GM20000 (cell line): Measurements from ENCODE around the gene LGR5.

Experiments
- DNase-seq: peaks from one replicate; pipeline ENCODE4 v3.0.0; 2012; ENCODE audit warnings: low spot score
- TF ChIP-seq, protein P1 (sequence below): IDR thresholded peaks from 2 replicates; pipeline ENCODE4 v1.5.1; 2012; ENCODE audit warnings: mild to moderate bottlenecking, control low read depth; ENCODE audit errors: extremely low read depth, missing control alignments

Gene LGR5

DNA sequence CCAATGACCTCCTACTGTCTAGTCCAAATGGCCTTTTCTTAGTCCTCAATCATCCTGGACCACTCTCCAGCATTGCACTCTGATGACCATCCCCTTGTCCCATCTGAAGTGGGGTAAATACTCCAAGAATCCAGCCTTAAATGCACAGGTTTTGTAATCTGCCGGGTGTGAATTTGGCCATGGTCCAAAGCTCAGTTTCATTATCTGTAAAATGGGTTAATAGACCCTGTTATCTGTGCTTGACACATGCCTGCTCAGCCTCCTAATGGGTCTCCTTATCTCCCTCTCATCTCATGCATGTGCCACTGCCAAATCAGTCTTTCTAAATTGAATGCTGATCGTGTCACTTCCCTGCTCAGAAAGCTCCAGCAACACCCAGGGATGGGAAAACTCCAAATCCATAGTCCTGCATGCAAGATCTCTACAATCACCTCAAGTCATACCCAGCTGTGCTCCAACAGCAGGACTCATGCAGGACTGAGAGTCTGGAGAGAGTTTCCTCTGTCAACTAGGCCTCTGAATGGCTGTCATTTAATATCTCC is 22.3 kb downstream of the LGR5 start:
- TF ChIP-seq, protein P1, sequence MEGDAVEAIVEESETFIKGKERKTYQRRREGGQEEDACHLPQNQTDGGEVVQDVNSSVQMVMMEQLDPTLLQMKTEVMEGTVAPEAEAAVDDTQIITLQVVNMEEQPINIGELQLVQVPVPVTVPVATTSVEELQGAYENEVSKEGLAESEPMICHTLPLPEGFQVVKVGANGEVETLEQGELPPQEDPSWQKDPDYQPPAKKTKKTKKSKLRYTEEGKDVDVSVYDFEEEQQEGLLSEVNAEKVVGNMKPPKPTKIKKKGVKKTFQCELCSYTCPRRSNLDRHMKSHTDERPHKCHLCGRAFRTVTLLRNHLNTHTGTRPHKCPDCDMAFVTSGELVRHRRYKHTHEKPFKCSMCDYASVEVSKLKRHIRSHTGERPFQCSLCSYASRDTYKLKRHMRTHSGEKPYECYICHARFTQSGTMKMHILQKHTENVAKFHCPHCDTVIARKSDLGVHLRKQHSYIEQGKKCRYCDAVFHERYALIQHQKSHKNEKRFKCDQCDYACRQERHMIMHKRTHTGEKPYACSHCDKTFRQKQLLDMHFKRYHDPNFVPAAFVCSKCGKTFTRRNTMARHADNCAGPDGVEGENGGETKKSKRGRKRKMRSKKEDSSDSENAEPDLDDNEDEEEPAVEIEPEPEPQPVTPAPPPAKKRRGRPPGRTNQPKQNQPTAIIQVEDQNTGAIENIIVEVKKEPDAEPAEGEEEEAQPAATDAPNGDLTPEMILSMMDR: no peak
- no peak for DNase-seq

DNA sequence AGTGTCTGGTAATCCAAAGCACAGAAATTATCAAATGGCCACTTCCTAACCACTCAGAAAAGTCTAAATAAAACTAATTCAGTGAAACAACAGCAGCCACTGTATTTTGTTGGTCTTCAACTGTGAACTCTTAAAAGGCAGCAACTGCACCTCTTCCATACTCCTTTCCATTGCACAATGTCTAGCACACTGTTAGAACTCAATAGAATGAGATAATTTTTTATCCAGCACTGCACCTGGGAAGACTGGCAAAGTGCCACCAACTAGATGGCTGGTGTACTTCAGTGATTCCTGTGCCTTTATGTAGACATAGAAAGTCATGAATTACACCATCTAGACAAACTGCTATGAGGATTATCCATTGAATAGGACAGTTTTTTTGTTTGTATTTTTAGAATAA is 26.2 kb downstream of the LGR5 start:
- DNase-seq: no peak
- TF ChIP-seq, protein P1: no peak

DNA sequence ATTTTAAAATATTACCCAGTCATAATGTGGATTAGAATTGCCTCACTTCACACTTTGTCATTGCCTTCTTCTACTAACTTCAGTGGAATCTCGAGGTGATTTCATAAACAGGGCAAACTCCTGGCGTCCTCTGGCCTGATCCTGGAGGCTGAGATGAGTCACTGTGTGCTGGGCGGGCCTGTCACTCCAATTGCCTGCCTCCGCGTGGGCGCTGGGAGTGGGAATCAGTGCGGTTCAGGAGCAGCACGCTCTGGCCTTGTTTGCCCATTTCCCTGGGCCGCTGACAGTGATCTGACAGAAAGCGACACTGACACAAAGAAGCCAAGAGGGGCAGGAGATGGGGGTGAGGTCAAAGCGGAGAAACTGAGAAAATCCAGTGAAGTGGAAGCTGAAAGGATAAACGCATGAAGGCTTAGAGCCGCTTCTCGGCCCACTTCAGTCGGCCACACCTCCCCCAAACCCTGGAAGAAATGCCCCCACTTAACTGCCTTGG is 29.7 kb downstream of the LGR5 start:
- DNase-seq: no peak
- TF ChIP-seq, protein P1: no peak

DNA sequence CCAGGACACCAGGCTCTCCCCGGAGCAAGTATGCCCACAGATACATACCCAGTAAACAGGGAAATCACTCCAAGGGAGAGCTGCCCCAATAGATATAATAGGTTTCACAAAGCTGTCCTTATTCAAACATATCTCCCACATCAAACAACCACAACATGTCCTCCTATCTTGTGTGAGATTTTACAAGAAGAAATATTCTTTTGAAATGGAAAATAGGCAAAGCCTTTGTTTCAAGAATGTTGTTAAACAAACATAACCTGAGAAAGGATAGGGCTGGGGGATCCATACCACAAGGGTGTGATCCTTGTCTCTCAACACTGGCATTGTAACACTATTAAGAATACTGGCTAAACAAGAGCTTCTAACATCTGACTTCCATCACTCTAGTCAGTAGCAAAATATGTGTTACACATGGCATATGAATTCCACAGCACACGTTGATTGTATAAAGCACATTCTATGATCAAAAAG is 32.9 kb downstream of the LGR5 start:
- no peak for DNase-seq
- TF ChIP-seq, protein P1: no peak

DNA sequence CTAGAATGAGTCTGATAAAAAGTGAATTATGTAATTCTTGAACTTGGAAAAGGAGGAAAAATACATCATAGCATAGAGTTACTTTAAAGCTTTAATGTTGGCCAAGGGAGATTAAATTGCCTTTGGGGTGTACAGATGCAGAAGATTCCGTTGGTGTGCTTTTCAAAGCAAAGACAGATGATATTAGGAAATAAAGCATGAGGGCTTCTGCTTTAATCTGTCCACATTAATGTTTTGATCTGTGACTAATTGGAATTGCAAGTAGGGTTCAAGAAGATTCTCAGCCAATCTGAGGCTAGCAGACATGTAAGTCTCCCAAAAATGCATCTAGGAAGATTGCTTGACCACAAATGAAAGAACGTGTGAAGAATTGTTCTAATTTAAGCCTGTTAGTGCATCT is 35.2 kb downstream of the LGR5 start:
- DNase-seq: no peak
- TF ChIP-seq, protein P1: no peak

DNA sequence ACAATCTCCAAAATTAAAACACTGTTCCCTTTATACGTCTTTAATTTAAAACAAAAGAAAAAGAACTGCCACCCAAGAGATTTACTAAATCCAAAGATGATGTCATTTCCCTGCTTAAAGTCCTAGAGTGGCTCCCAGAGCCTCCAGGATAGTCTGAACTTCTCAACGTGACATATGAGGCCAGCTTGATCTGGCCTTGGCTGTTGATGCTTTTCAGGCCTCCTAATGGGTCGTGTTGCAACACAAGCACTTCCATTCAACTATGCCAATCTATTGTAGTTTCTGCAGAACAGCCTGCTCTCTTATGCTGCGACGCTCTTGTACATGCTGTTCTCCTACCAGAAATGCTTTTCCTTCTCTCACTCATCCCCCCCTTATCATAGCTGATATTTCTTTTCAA is 35.7 kb downstream of the LGR5 start:
- DNase-seq: no peak
- TF ChIP-seq, protein P1: no peak

DNA sequence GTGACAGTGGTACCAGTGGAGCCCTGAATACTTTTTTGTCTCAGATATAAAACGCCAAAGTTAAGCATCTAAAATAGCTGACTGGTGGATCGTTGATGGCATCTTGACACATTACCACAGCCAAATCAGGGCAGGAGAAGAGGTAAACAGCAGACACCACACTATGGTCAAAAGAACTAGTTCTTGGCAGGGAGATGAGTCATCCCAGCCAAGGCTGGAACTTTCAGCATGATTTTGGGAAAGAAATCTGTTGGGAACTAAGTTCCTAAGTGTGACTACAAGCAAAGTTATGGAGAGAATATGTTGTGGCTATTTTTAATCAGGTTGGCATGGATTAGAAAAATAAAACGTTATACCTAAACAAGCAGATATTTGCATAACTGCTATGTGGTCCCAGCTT is 36.9 kb downstream of the LGR5 start:
- no peak for DNase-seq
- TF ChIP-seq, protein P1: no peak
